ENCODE data around the gene ARHGEF28. TPM values are rescaled to one million over a fixed set of nuclear protein-coding genes. Genes with fewer than 3 reads are reported as not detected.

ARHGEF28 gene
- total RNA-seq, 2 donors from 2014 or later: 0.16 to 0.17 TPM

GRCh38 chr5:73764996-73765395, 139.0 kb downstream of the ARHGEF28 start:
- Mint-ChIP-seq H3K4me1 (no peaks in the 10 kb centered on the region), H3K36me3 (ENCODE audit: low read depth) (no peaks in the 10 kb centered on the region), H3K27me3 (peaks cover 18% of the 10 kb centered on the region), H3K4me3 (no peak overlapping the region), H3K27ac (no peak overlapping the region), H3K9me3 (peaks cover 8% of the 10 kb centered on the region)
- no peak for ATAC-seq (replicated peaks)

GRCh38 chr5:73766902-73767301, 140.9 kb downstream of the ARHGEF28 start:
- ATAC-seq (replicated peaks): no peak
- Mint-ChIP-seq H3K9me3 (peaks cover 8% of the 10 kb centered on the region), H3K27me3 (peaks cover 17% of the 10 kb centered on the region), H3K4me1 (no peaks in the 10 kb centered on the region), H3K36me3 (ENCODE audit: low read depth) (no peaks in the 10 kb centered on the region), H3K27ac (no peak overlapping the region), H3K4me3 (no peak overlapping the region)

GRCh38 chr5:73770172-73771025, 144.4 kb downstream of the ARHGEF28 start:
- peaks cover 8% of the 10 kb centered on the region for H3K27me3 Mint-ChIP-seq
- no peak for ATAC-seq (replicated peaks)
- H3K4me1 Mint-ChIP-seq: no peaks in the 10 kb centered on the region
- H3K27ac Mint-ChIP-seq: no peak overlapping the region
- H3K36me3 Mint-ChIP-seq (ENCODE audit: low read depth): no peaks in the 10 kb centered on the region
- no peak overlapping the region for H3K4me3 Mint-ChIP-seq
- H3K9me3 Mint-ChIP-seq: peaks cover 8% of the 10 kb centered on the region

- Mint-ChIP-seq H3K27me3 (peaks cover 11% of the 10 kb centered on the region), H3K9me3 (no peaks in the 10 kb centered on the region), H3K4me1 (no peaks in the 10 kb centered on the region), H3K36me3 (ENCODE audit: low read depth) (no peaks in the 10 kb centered on the region), H3K27ac (no peak overlapping the region), H3K4me3 (no peak overlapping the region)
- ATAC-seq (replicated peaks): no peak
These were observed 148.9 kb downstream of the ARHGEF28 start for GRCh38 chr5:73774924-73775323.

GRCh38 chr5:73776405-73776804, 150.4 kb downstream of the ARHGEF28 start:
- Mint-ChIP-seq H3K9me3 (no peaks in the 10 kb centered on the region), H3K36me3 (ENCODE audit: low read depth) (no peaks in the 10 kb centered on the region), H3K4me3 (no peak overlapping the region), H3K27ac (no peak overlapping the region), H3K4me1 (no peaks in the 10 kb centered on the region), H3K27me3 (peaks cover 14% of the 10 kb centered on the region)
- ATAC-seq (replicated peaks): no peak

- H3K9me3 Mint-ChIP-seq: no peaks in the 10 kb centered on the region
- no peaks in the 10 kb centered on the region for H3K4me1 Mint-ChIP-seq
- no peaks in the 10 kb centered on the region for H3K36me3 Mint-ChIP-seq (ENCODE audit: low read depth)
- ATAC-seq (replicated peaks): no peak
- peaks cover 14% of the 10 kb centered on the region for H3K27me3 Mint-ChIP-seq
- no peak overlapping the region for H3K4me3 Mint-ChIP-seq
- H3K27ac Mint-ChIP-seq: no peak overlapping the region
These were observed 151.2 kb downstream of the ARHGEF28 start for GRCh38 chr5:73777192-73777591.

- Mint-ChIP-seq H3K27ac (no peak overlapping the region), H3K9me3 (no peaks in the 10 kb centered on the region), H3K4me1 (no peaks in the 10 kb centered on the region), H3K4me3 (no peak overlapping the region), H3K27me3 (peaks cover 17% of the 10 kb centered on the region), H3K36me3 (ENCODE audit: low read depth) (no peaks in the 10 kb centered on the region)
- ATAC-seq (replicated peaks): no peak
These were observed 154.5 kb downstream of the ARHGEF28 start for GRCh38 chr5:73780302-73781080.

- H3K9me3 Mint-ChIP-seq: no peaks in the 10 kb centered on the region
- H3K36me3 Mint-ChIP-seq (ENCODE audit: low read depth): no peaks in the 10 kb centered on the region
- H3K27ac Mint-ChIP-seq: no peak overlapping the region
- H3K4me1 Mint-ChIP-seq: no peaks in the 10 kb centered on the region
- no peak overlapping the region for H3K4me3 Mint-ChIP-seq
- H3K27me3 Mint-ChIP-seq: peaks cover 17% of the 10 kb centered on the region
- no peak for ATAC-seq (replicated peaks)
These were observed 155.2 kb downstream of the ARHGEF28 start for GRCh38 chr5:73781107-73781768.

- no peaks in the 10 kb centered on the region for H3K9me3 Mint-ChIP-seq
- peaks cover 19% of the 10 kb centered on the region for H3K27me3 Mint-ChIP-seq
- H3K27ac Mint-ChIP-seq: no peak overlapping the region
- no peaks in the 10 kb centered on the region for H3K36me3 Mint-ChIP-seq (ENCODE audit: low read depth)
- ATAC-seq (replicated peaks): no peak
- H3K4me1 Mint-ChIP-seq: no peaks in the 10 kb centered on the region
- H3K4me3 Mint-ChIP-seq: no peak overlapping the region
These were observed 157.8 kb downstream of the ARHGEF28 start for GRCh38 chr5:73783828-73784227.

- H3K4me1 Mint-ChIP-seq: no peaks in the 10 kb centered on the region
- H3K4me3 Mint-ChIP-seq: no peak overlapping the region
- H3K27ac Mint-ChIP-seq: no peak overlapping the region
These were observed 160.2 kb downstream of the ARHGEF28 start for GRCh38 chr5:73786043-73786831.

GRCh38 chr5:73789851-73790281, 163.9 kb downstream of the ARHGEF28 start:
- Mint-ChIP-seq H3K27me3 (peaks cover 11% of the 10 kb centered on the region), H3K36me3 (ENCODE audit: low read depth) (no peaks in the 10 kb centered on the region), H3K27ac (no peak overlapping the region), H3K4me3 (no peak overlapping the region), H3K4me1 (no peaks in the 10 kb centered on the region), H3K9me3 (no peaks in the 10 kb centered on the region)
- no peak for ATAC-seq (replicated peaks)

More at GRCh38 chr5:73786043-73786831, 160.2 kb downstream of the ARHGEF28 start:
- H3K27me3 Mint-ChIP-seq: peaks cover 13% of the 10 kb centered on the region
- ATAC-seq (replicated peaks): no peak
- H3K9me3 Mint-ChIP-seq: no peaks in the 10 kb centered on the region
- H3K36me3 Mint-ChIP-seq (ENCODE audit: low read depth): no peaks in the 10 kb centered on the region

- Mint-ChIP-seq H3K27ac (no peak overlapping the region), H3K4me3 (no peak overlapping the region), H3K27me3 (peaks cover 13% of the 10 kb centered on the region), H3K36me3 (ENCODE audit: low read depth) (no peaks in the 10 kb centered on the region), H3K9me3 (no peaks in the 10 kb centered on the region), H3K4me1 (no peaks in the 10 kb centered on the region)
- no peak for ATAC-seq (replicated peaks)
These were observed 165.4 kb downstream of the ARHGEF28 start for GRCh38 chr5:73791389-73791788.

- H3K27me3 Mint-ChIP-seq: peaks cover 15% of the 10 kb centered on the region
- ATAC-seq (replicated peaks): peak; percentile 59
These were observed 166.8 kb downstream of the ARHGEF28 start for GRCh38 chr5:73792687-73793320.

More at GRCh38 chr5:73792687-73793320, 166.8 kb downstream of the ARHGEF28 start:
- H3K9me3 Mint-ChIP-seq: no peaks in the 10 kb centered on the region
- no peak overlapping the region for H3K27ac Mint-ChIP-seq
- H3K4me1 Mint-ChIP-seq: no peaks in the 10 kb centered on the region
- no peaks in the 10 kb centered on the region for H3K36me3 Mint-ChIP-seq (ENCODE audit: low read depth)
- no peak overlapping the region for H3K4me3 Mint-ChIP-seq

All from activated T-helper 17 cell treated with anti-CD3 and anti-CD28 coated beads, Interleukin-2, amount 50 U/mL, for 72 hours (primary cell).